Stimulated activated CD4-positive, alpha-beta T cell treated with anti-CD3 and anti-CD28 coated beads, TNF-alpha, amount 100 ng/mL, for 1 hour (primary cell): ENCODE results near the gene CFAP97.
A peak's percentile ranks its signal among the peaks of the same experiment; 100 is the strongest.
"Not testable (repeated sequence)": the region's sequence is repeated elsewhere in the genome, so short reads cannot be mapped to it uniquely, and the experiment has no call there.

Experiments used
- DNase-seq, 3 donors: peaks; one replicate each; pipeline ENCODE4 v3.0.0-alpha.2; 2020; ENCODE audit warnings: low read depth in 3 of 3, low spot score in 1 of 3

Gene CFAP97

GRCh38 chr4:185201977-185202962 is 1.5 kb downstream of the CFAP97 start:
- DNase-seq, result no peak

GRCh38 chr4:185198189-185198588 is 5.6 kb downstream of the CFAP97 start:
- DNase-seq, result not testable (repeated sequence)

GRCh38 chr4:185196437-185196836 is 7.4 kb downstream of the CFAP97 start:
- no peak for DNase-seq

- no peak for DNase-seq
Observed at GRCh38 chr4:185194924-185195888, 8.6 kb downstream of the CFAP97 start.

- DNase-seq, result no peak
Observed at GRCh38 chr4:185192059-185192458, 11.7 kb downstream of the CFAP97 start.

GRCh38 chr4:185190306-185190856 is 13.4 kb downstream of the CFAP97 start:
- no peak for DNase-seq

- no peak for DNase-seq
Observed at GRCh38 chr4:185189606-185190305, 14.0 kb downstream of the CFAP97 start.

GRCh38 chr4:185186769-185187168 is 17.0 kb downstream of the CFAP97 start:
- DNase-seq, result no peak

- DNase-seq, result peak; percentile 41 to 51 (median 49)
Observed at GRCh38 chr4:185183622-185184281, 20.0 kb downstream of the CFAP97 start.

GRCh38 chr4:185182239-185182638 is 21.6 kb downstream of the CFAP97 start:
- DNase-seq, result no peak

GRCh38 chr4:185179488-185179887 is 24.3 kb downstream of the CFAP97 start:
- DNase-seq, result no peak

GRCh38 chr4:185171373-185172071 is 32.3 kb downstream of the CFAP97 start:
- no peak for DNase-seq

- DNase-seq, result no peak
Observed at GRCh38 chr4:185167234-185167633, 36.6 kb downstream of the CFAP97 start.

GRCh38 chr4:185165605-185166063 is 38.2 kb downstream of the CFAP97 start:
- DNase-seq, result no peak

- no peak for DNase-seq
Observed at GRCh38 chr4:185151296-185151695, 52.5 kb downstream of the CFAP97 start.

- no peak for DNase-seq
Observed at GRCh38 chr4:185149392-185149791, 54.4 kb downstream of the CFAP97 start.

GRCh38 chr4:185145572-185145971 is 58.2 kb downstream of the CFAP97 start:
- DNase-seq, result no peak

GRCh38 chr4:185144601-185145240 is 59.1 kb downstream of the CFAP97 start:
- no peak for DNase-seq

GRCh38 chr4:185143601-185143969 is 60.2 kb downstream of the CFAP97 start:
- no peak for DNase-seq
